Keratinocyte (primary cell): ENCODE results near the gene LRRC28. TPM values are rescaled to one million over a fixed set of nuclear protein-coding genes. Genes with fewer than 3 reads are reported as not detected.

Experiments used
- DNase-seq: peaks from one replicate; pipeline ENCODE4 v3.0.0-alpha.2; 2011; ENCODE audit warnings: low read depth, missing footprints, low spot score
- FAIRE-seq: peaks from 2 replicates; lab custom pipeline; 2011; peaks lifted over from hg19 to GRCh38; lab: Jason Lieb, UNC
- H2AFZ ChIP-seq: 2 replicates; pipeline ENCODE4 v1.6.0; 2012; ENCODE audit warnings: low read length, control low read depth, inconsistent platforms; ENCODE audit not compliant: control insufficient read depth
- H3K27ac ChIP-seq: 2 replicates; pipeline ENCODE4 v1.5.1; 2011; ENCODE audit warnings: low read length; ENCODE audit not compliant: control insufficient read depth, insufficient read depth
- H3K27me3 ChIP-seq: 3 replicates; pipeline ENCODE4 v1.6.0; 2011; ENCODE audit warnings: low read length; ENCODE audit not compliant: control insufficient read depth, insufficient read depth; ENCODE audit errors: extremely low read depth
- H3K36me3 ChIP-seq, 2 experiments: 2 replicates in 1 of 2; 3 replicates in 1 of 2; pipeline ENCODE4 v1.5.1; 2011; ENCODE audit warnings: low read length in 2 of 2, mild to moderate bottlenecking in 1 of 2; ENCODE audit not compliant: control insufficient read depth in 2 of 2, insufficient read depth in 2 of 2; ENCODE audit errors: extremely low read depth in 1 of 2
- H3K4me1 ChIP-seq: 3 replicates; pipeline ENCODE4 v1.5.1; 2011; ENCODE audit warnings: low read length; ENCODE audit not compliant: control insufficient read depth, insufficient read depth; ENCODE audit errors: extremely low read depth
- H3K4me2 ChIP-seq: 3 replicates; pipeline ENCODE4 v1.6.0; 2011; ENCODE audit warnings: low read depth, low read length; ENCODE audit not compliant: control insufficient read depth, insufficient read depth; ENCODE audit errors: extremely low read depth
- H3K4me3 ChIP-seq, 3 experiments: fragments of 200-600 bp in 1 of 3; sonication (generic) in 1 of 3; 2 replicates in 2 of 3; 3 replicates in 1 of 3; pipeline ENCODE4 v1.5.1; 2011 to 2016; ENCODE audit warnings: low read length in 3 of 3, mild to moderate bottlenecking in 3 of 3, control low read depth in 2 of 3, inconsistent platforms in 1 of 3, low read depth in 1 of 3, mixed read lengths in 1 of 3, mixed run types in 1 of 3, moderate library complexity in 1 of 3; ENCODE audit not compliant: control insufficient read depth in 2 of 3, insufficient read depth in 2 of 3; ENCODE audit errors: extremely low read depth in 1 of 3
- H3K79me2 ChIP-seq: 2 replicates; pipeline ENCODE4 v1.6.0; 2012; ENCODE audit warnings: low read length; ENCODE audit not compliant: control insufficient read depth, insufficient read depth
- H3K9ac ChIP-seq: 3 replicates; pipeline ENCODE4 v1.6.0; 2011; ENCODE audit warnings: low read length; ENCODE audit not compliant: control insufficient read depth, insufficient read depth; ENCODE audit errors: extremely low read depth
- H3K9me1 ChIP-seq: 3 replicates; pipeline ENCODE4 v1.6.0; 2011; ENCODE audit warnings: low read length; ENCODE audit not compliant: control insufficient read depth, insufficient read depth; ENCODE audit errors: extremely low read depth
- H3K9me3 ChIP-seq: 2 replicates; pipeline ENCODE4 v1.5.1; 2012; ENCODE audit warnings: low read depth, low read length; ENCODE audit not compliant: control insufficient read depth
- H4K20me1 ChIP-seq: 3 replicates; pipeline ENCODE4 v1.6.0; 2011; ENCODE audit warnings: low read length; ENCODE audit not compliant: control insufficient read depth, insufficient read depth; ENCODE audit errors: extremely low read depth
- EZH2 ChIP-seq: IDR thresholded peaks from one replicate; pipeline ENCODE4 v1.6.1; 2012; ENCODE audit warnings: inconsistent platforms, mild to moderate bottlenecking, low read length, moderate library complexity
- dilution Hi-C: fragments of 300-500 bp; cut with MboI; formaldehyde crosslinking; loops from one replicate; pipeline ENCODE4 v1.7.0; 2020; ENCODE audit warnings: low sequenced_read_pairs; ENCODE audit not compliant: extremely low pct_ligation_motif_present
- polyA plus RNA-seq, 5 experiments: library from polyadenylated mRNA; depleted of rRNA in 3 of 5; stranded (reverse) in 3 of 5; stranded (forward) in 1 of 5; unstranded in 1 of 5; fragments of >200 nt; gene quantifications; 1 replicate in 1 of 5; 2 replicates in 3 of 5; 3 replicates in 1 of 5; pipeline versions ENCODE4 v1.2.1 to v1.2.3, GENCODE V29; 2011 to 2012; ENCODE audit warnings: missing spikeins in 2 of 5, low read depth in 1 of 5, low replicate concordance in 1 of 5
- TF ChIP-seq, protein P1 (sequence below), 3 experiments: IDR thresholded peaks in 1 of 3; conservative IDR thresholded peaks in 1 of 3; optimal IDR thresholded peaks in 1 of 3; 2 replicates in 2 of 3; 3 replicates in 1 of 3; pipeline versions ENCODE3 to v1.5.1; 2011; ENCODE audit warnings: low read length in 3 of 3, mild to moderate bottlenecking in 3 of 3, moderate library complexity in 2 of 3, control low read depth in 1 of 3, inconsistent platforms in 1 of 3; ENCODE audit not compliant: insufficient read depth in 2 of 3; ENCODE audit errors: extremely low read depth in 1 of 3

LRRC28 gene
- polyA plus RNA-seq, 1 donor (not counting 4 experiments of a cell fraction or from before 2014, with no cell fraction given): 25.1 TPM

DNA sequence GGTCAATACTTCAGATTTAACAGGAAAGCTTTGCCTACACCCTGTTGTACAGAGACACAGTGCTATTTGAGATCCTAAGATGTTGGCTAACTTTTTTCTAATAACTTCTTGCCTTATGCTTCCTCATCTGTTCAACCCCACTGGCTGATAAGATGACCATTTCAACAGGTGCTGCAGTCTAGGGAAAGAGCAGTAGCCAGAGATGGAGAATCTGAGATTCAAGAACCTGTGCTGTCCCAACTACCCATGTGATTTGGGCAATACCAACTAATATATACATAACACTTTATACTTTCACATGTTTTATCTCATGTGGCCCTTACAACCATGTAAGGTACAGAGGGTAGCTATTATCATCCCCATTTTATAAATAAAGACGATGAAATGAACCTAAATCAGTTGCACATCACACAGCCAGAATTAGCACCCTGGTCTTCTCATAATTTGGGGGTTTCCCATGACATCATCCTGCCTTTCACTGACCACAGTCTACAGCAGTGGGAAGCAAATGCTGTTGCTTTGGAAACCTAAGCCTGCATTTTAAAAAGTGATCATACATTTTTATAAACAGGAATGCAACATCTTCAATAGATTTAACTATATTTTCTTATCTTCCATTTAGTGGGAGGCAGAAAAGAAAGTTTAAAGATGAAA lies 11.6 kb upstream of the LRRC28 start:
- H3K9me1 ChIP-seq: no peaks in the 10 kb centered on the region
- no peak for DNase-seq
- no peak for FAIRE-seq
- no peak overlapping the region for H3K4me2 ChIP-seq
- H3K79me2 ChIP-seq: peaks cover 5% of the 10 kb centered on the region
- no peak overlapping the region for H2AFZ ChIP-seq
- no peaks in the 10 kb centered on the region for H3K4me1 ChIP-seq
- TF ChIP-seq, protein P1, sequence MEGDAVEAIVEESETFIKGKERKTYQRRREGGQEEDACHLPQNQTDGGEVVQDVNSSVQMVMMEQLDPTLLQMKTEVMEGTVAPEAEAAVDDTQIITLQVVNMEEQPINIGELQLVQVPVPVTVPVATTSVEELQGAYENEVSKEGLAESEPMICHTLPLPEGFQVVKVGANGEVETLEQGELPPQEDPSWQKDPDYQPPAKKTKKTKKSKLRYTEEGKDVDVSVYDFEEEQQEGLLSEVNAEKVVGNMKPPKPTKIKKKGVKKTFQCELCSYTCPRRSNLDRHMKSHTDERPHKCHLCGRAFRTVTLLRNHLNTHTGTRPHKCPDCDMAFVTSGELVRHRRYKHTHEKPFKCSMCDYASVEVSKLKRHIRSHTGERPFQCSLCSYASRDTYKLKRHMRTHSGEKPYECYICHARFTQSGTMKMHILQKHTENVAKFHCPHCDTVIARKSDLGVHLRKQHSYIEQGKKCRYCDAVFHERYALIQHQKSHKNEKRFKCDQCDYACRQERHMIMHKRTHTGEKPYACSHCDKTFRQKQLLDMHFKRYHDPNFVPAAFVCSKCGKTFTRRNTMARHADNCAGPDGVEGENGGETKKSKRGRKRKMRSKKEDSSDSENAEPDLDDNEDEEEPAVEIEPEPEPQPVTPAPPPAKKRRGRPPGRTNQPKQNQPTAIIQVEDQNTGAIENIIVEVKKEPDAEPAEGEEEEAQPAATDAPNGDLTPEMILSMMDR (optimal IDR thresholded peaks at IDR 0.05 in 1 of 3, IDR thresholded peaks at IDR 0.05 in 1 of 3, conservative IDR thresholded peaks at IDR 0.05 in 1 of 3; ENCODE audit: extremely low read depth in 1 of 3, insufficient read depth in 2 of 3, low read length in 3 of 3): no peak
- no peak for TF ChIP-seq EZH2
- dilution Hi-C loops: no loop called here
- H3K9me3 ChIP-seq: no peaks in the 10 kb centered on the region
- peaks cover 0 to 6% of the 10 kb centered on the region in 2 experiments for H3K36me3 ChIP-seq
- H3K9ac ChIP-seq: no peak overlapping the region
- no peaks in the 10 kb centered on the region for H3K27me3 ChIP-seq
- H4K20me1 ChIP-seq: no peaks in the 10 kb centered on the region
- no peak overlapping the region for H3K27ac ChIP-seq
- H3K4me3 ChIP-seq: no peak overlapping the region

GRCh38 chr15:99241752-99242151 lies 9.5 kb upstream of the LRRC28 start:
- no peaks in the 10 kb centered on the region for H3K9me3 ChIP-seq
- H4K20me1 ChIP-seq: no peaks in the 10 kb centered on the region
- H3K4me3 ChIP-seq: no peak overlapping the region
- no peak for TF ChIP-seq EZH2
- TF ChIP-seq, protein P1 (optimal IDR thresholded peaks at IDR 0.05 in 1 of 3, IDR thresholded peaks at IDR 0.05 in 1 of 3, conservative IDR thresholded peaks at IDR 0.05 in 1 of 3; ENCODE audit: extremely low read depth in 1 of 3, insufficient read depth in 2 of 3, low read length in 3 of 3): no peak
- no peaks in the 10 kb centered on the region for H3K27me3 ChIP-seq
- peaks cover 14% of the 10 kb centered on the region for H3K79me2 ChIP-seq
- FAIRE-seq (no peak), DNase-seq (no peak)
- H3K4me1 ChIP-seq: no peaks in the 10 kb centered on the region
- no peak overlapping the region for H3K4me2 ChIP-seq
- no peak overlapping the region for H3K9ac ChIP-seq
- no peak overlapping the region for H3K27ac ChIP-seq
- H3K9me1 ChIP-seq: no peaks in the 10 kb centered on the region
- no peak overlapping the region for H2AFZ ChIP-seq
- peaks cover 0 to 6% of the 10 kb centered on the region in 2 experiments for H3K36me3 ChIP-seq
- dilution Hi-C loops: no loop called here
